COLO668 (cell line): ENCODE measurements around the gene MUC5B.
A peak's percentile ranks its signal among the peaks of the same experiment; 100 is the strongest.
"Not testable (repeated sequence)": the region's sequence is repeated elsewhere in the genome, so short reads cannot be mapped to it uniquely, and the experiment has no call there.

ENCODE experiments used
- DNase-seq: peaks from one replicate; lab custom pipeline; 2025; ENCODE audit not compliant: unreplicated experiment; lab: John Stamatoyannopoulos, UW

MUC5B gene

GRCh38 chr11:1261241-1262071 is 38.6 kb downstream of the MUC5B start:
- DNase-seq = no peak

GRCh38 chr11:1262172-1263006 is 39.5 kb downstream of the MUC5B start:
- DNase-seq = peak; percentile 69

GRCh38 chr11:1263010-1263409 is 40.1 kb downstream of the MUC5B start:
- DNase-seq = no peak

- not testable (repeated sequence) for DNase-seq
These were observed 41.6 kb downstream of the MUC5B start for GRCh38 chr11:1264444-1264843.

- DNase-seq = not testable (repeated sequence)
These were observed 42.6 kb downstream of the MUC5B start for GRCh38 chr11:1265480-1265879.

GRCh38 chr11:1266976-1267375 is 44.1 kb downstream of the MUC5B start:
- not testable (repeated sequence) for DNase-seq

GRCh38 chr11:1267441-1268100 is 44.7 kb downstream of the MUC5B start:
- no peak for DNase-seq

- no peak for DNase-seq
These were observed 47.1 kb downstream of the MUC5B start for GRCh38 chr11:1269957-1270356.

GRCh38 chr11:1270476-1270875 is 47.6 kb downstream of the MUC5B start:
- DNase-seq = no peak

GRCh38 chr11:1271002-1271401 is 48.1 kb downstream of the MUC5B start:
- no peak for DNase-seq

- DNase-seq = no peak
These were observed 48.5 kb downstream of the MUC5B start for GRCh38 chr11:1271406-1271805.

- no peak for DNase-seq
These were observed 49.1 kb downstream of the MUC5B start for GRCh38 chr11:1271927-1272326.

GRCh38 chr11:1272531-1272930 is 49.7 kb downstream of the MUC5B start:
- no peak for DNase-seq

GRCh38 chr11:1274501-1274900 is 51.6 kb downstream of the MUC5B start:
- DNase-seq = no peak

- no peak for DNase-seq
These were observed 52.2 kb downstream of the MUC5B start for GRCh38 chr11:1275021-1275420.

- DNase-seq = no peak
These were observed 53.4 kb downstream of the MUC5B start for GRCh38 chr11:1276041-1276790.

- no peak for DNase-seq
These were observed 54.2 kb downstream of the MUC5B start for GRCh38 chr11:1276866-1277615.

GRCh38 chr11:1277936-1278512 is 55.2 kb downstream of the MUC5B start:
- DNase-seq = no peak

- no peak for DNase-seq
These were observed 56.2 kb downstream of the MUC5B start for GRCh38 chr11:1278766-1279673.
